ENCODE measurements around the gene POLD2. TPM values are rescaled to one million over a fixed set of nuclear protein-coding genes. Genes with fewer than 3 reads are reported as not detected.
A peak's percentile ranks its signal among the peaks of the same experiment; 100 is the strongest.

POLD2 gene
- total RNA-seq, 1 donor from 2014 or later: 103 TPM

GRCh38 chr7:44134943-44135628 lies 11.7 kb upstream of the POLD2 start:
- DNase-seq (ENCODE audit: low read depth) (peak; percentile 46), FAIRE-seq (no peak)
- no peak for TF ChIP-seq CTCF (IDR thresholded peaks at IDR 0.05; ENCODE audit: insufficient read depth, low read length, severe bottlenecking)

GRCh38 chr7:44133295-44133694 lies 9.9 kb upstream of the POLD2 start:
- Histone ChIP-seq H3K27me3 (ENCODE audit: control insufficient read depth, insufficient read depth, low read length) (peaks cover 2% of the 10 kb centered on the region), H3K36me3 (ENCODE audit: control insufficient read depth, insufficient read depth, low read length) (no peaks in the 10 kb centered on the region), H3K4me3 (ENCODE audit: low read depth, low read length) (no peak overlapping the region)
- no peak for TF ChIP-seq CTCF (IDR thresholded peaks at IDR 0.05; ENCODE audit: insufficient read depth, low read length, severe bottlenecking)
- FAIRE-seq (no peak), DNase-seq (ENCODE audit: low read depth) (no peak)

More at GRCh38 chr7:44134943-44135628, 11.7 kb upstream of the POLD2 start:
- no peak overlapping the region for H3K4me3 ChIP-seq (ENCODE audit: low read depth, low read length)
- H3K27me3 ChIP-seq (ENCODE audit: control insufficient read depth, insufficient read depth, low read length): peaks cover 2% of the 10 kb centered on the region
- H3K36me3 ChIP-seq (ENCODE audit: control insufficient read depth, insufficient read depth, low read length): no peaks in the 10 kb centered on the region

- Histone ChIP-seq H3K27me3 (ENCODE audit: control insufficient read depth, insufficient read depth, low read length) (no peaks in the 10 kb centered on the region), H3K36me3 (ENCODE audit: control insufficient read depth, insufficient read depth, low read length) (no peaks in the 10 kb centered on the region), H3K4me3 (ENCODE audit: low read depth, low read length) (no peak overlapping the region)
- FAIRE-seq (no peak), DNase-seq (ENCODE audit: low read depth) (no peak)
- no peak for TF ChIP-seq CTCF (IDR thresholded peaks at IDR 0.05; ENCODE audit: insufficient read depth, low read length, severe bottlenecking)
These were observed 8.7 kb upstream of the POLD2 start for GRCh38 chr7:44132039-44132438.

GRCh38 chr7:44131173-44132029 lies 8.1 kb upstream of the POLD2 start:
- no peak overlapping the region for H3K4me3 ChIP-seq (ENCODE audit: low read depth, low read length)
- FAIRE-seq (no peak), DNase-seq (ENCODE audit: low read depth) (peak; percentile 29)
- no peaks in the 10 kb centered on the region for H3K36me3 ChIP-seq (ENCODE audit: control insufficient read depth, insufficient read depth, low read length)
- no peaks in the 10 kb centered on the region for H3K27me3 ChIP-seq (ENCODE audit: control insufficient read depth, insufficient read depth, low read length)
- peak; percentile 43 for TF ChIP-seq CTCF (IDR thresholded peaks at IDR 0.05; ENCODE audit: insufficient read depth, low read length, severe bottlenecking)

GRCh38 chr7:44128721-44129582 lies 5.6 kb upstream of the POLD2 start:
- TF ChIP-seq CTCF (IDR thresholded peaks at IDR 0.05; ENCODE audit: insufficient read depth, low read length, severe bottlenecking): no peak
- Histone ChIP-seq H3K27me3 (ENCODE audit: control insufficient read depth, insufficient read depth, low read length) (no peaks in the 10 kb centered on the region), H3K4me3 (ENCODE audit: low read depth, low read length) (no peak overlapping the region), H3K36me3 (ENCODE audit: control insufficient read depth, insufficient read depth, low read length) (no peaks in the 10 kb centered on the region)
- FAIRE-seq (peak; percentile 73), DNase-seq (ENCODE audit: low read depth) (no peak)

Measured in bronchial epithelial cell (primary cell).